Endothelial cell of umbilical vein (primary cell): ENCODE results near the gene MOK. TPM values are rescaled to one million over a fixed set of nuclear protein-coding genes. Genes with fewer than 3 reads are reported as not detected.

ENCODE experiments used
- BruUV-seq: library from RNA; stranded (reverse); fragments of 400-500 nt; replicated peaks from 2 replicates; lab custom pipeline; 2021; lab: Mats Ljungman, UMichigan
- CTCF ChIA-PET: fragments of 300-600, 350-600 bp; sonication (Branson Sonifier 250); formaldehyde crosslinking; loops from one replicate; lab custom pipeline; 2021; ENCODE audit warnings: antibody characterized with exemption, inconsistent platforms; lab: Charles Lee
- POLR2A ChIA-PET: fragments of 300-600, 350-600 bp; sonication (Branson Sonifier 250); formaldehyde crosslinking; loops from one replicate; lab custom pipeline; 2021; ENCODE audit warnings: antibody characterized with exemption, inconsistent platforms; lab: Charles Lee
- DNase-seq: peaks from one replicate; pipeline ENCODE4 v3.0.0-alpha.2; 2011; ENCODE audit warnings: low read depth, low spot score
- FAIRE-seq: peaks from 2 replicates; lab custom pipeline; 2011; peaks lifted over from hg19 to GRCh38; lab: Jason Lieb, UNC
- H2AFZ ChIP-seq: 2 replicates; pipeline ENCODE4 v1.6.0; 2012; ENCODE audit warnings: low read depth, low read length, control low read depth, inconsistent platforms
- H3K27ac ChIP-seq: 2 replicates; pipeline ENCODE4 v1.5.1; 2011; ENCODE audit warnings: low read depth, mild to moderate bottlenecking, control low read depth, low read length, moderate library complexity; ENCODE audit not compliant: insufficient read depth
- H3K27me3 ChIP-seq, 2 experiments: 2 replicates each; pipeline versions ENCODE4 v1.6.0 to v1.6.1; 2011; ENCODE audit warnings: low read length in 2 of 2, mixed read lengths in 1 of 2; ENCODE audit not compliant: control insufficient read depth in 2 of 2, insufficient read depth in 2 of 2
- H3K36me3 ChIP-seq, 2 experiments: 2 replicates in 1 of 2; 3 replicates in 1 of 2; pipeline ENCODE4 v1.5.1; 2011; ENCODE audit warnings: low read length in 2 of 2, mild to moderate bottlenecking in 1 of 2, moderate library complexity in 1 of 2; ENCODE audit not compliant: control insufficient read depth in 2 of 2, insufficient read depth in 2 of 2; ENCODE audit errors: extremely low read depth in 1 of 2
- H3K4me1 ChIP-seq: 3 replicates; pipeline ENCODE4 v1.5.1; 2011; ENCODE audit warnings: mild to moderate bottlenecking, low read length; ENCODE audit not compliant: control insufficient read depth, insufficient read depth; ENCODE audit errors: extremely low read depth
- H3K4me2 ChIP-seq: 2 replicates; pipeline ENCODE4 v1.6.1; 2011; ENCODE audit warnings: low read length, control low read depth, mixed read lengths; ENCODE audit not compliant: insufficient read depth
- H3K4me3 ChIP-seq, 3 experiments: fragments of 200-600 bp in 1 of 3; sonication (generic), shearing (Covaris generic) in 1 of 3; replicated peaks in 1 of 3; 2 replicates each; pipeline ENCODE4 v1.5.1; 2011 to 2016; ENCODE audit warnings: control low read depth in 3 of 3, low read length in 3 of 3, mild to moderate bottlenecking in 2 of 3, inconsistent platforms in 1 of 3, low read depth in 1 of 3, moderate library complexity in 1 of 3; ENCODE audit not compliant: insufficient read depth in 1 of 3
- H3K79me2 ChIP-seq: 2 replicates; pipeline ENCODE4 v1.6.0; 2012; ENCODE audit warnings: low read length, inconsistent platforms; ENCODE audit not compliant: control insufficient read depth, insufficient read depth
- H3K9ac ChIP-seq: replicated peaks from 2 replicates; pipeline ENCODE3; 2011; ENCODE audit warnings: low read length, control low read depth; ENCODE audit not compliant: insufficient read depth; ENCODE audit errors: extremely low read depth
- H3K9me1 ChIP-seq: replicated peaks from 3 replicates; pipeline ENCODE4 v1.6.0; 2011; ENCODE audit warnings: mild to moderate bottlenecking, low read length; ENCODE audit not compliant: control insufficient read depth, insufficient read depth; ENCODE audit errors: extremely low read depth
- H3K9me3 ChIP-seq: replicated peaks from 2 replicates; pipeline ENCODE4 v1.5.1; 2012; ENCODE audit warnings: low read length, inconsistent platforms; ENCODE audit not compliant: control insufficient read depth, insufficient read depth
- H4K20me1 ChIP-seq: replicated peaks from 2 replicates; pipeline ENCODE3; 2011; ENCODE audit warnings: mild to moderate bottlenecking, low read length; ENCODE audit not compliant: control insufficient read depth, insufficient read depth; ENCODE audit errors: extremely low read depth
- CTCF ChIP-seq, 2 donors: IDR thresholded peaks; 1 replicate in 1 of 2; 2 replicates in 1 of 2; pipeline ENCODE4 v1.5.1; 2011; ENCODE audit warnings: low read length in 2 of 2, mild to moderate bottlenecking in 2 of 2, moderate library complexity in 2 of 2, control low read depth in 1 of 2, inconsistent platforms in 1 of 2, low read depth in 1 of 2; ENCODE audit not compliant: insufficient read depth in 1 of 2; ENCODE audit errors: extremely low read depth in 1 of 2
- EZH2 ChIP-seq: IDR thresholded peaks from 2 replicates; pipeline ENCODE4 v1.6.1; 2012; ENCODE audit warnings: borderline replicate concordance, low read depth, mild to moderate bottlenecking, moderate library complexity, low read length, inconsistent platforms; ENCODE audit not compliant: severe bottlenecking
- FOS ChIP-seq: IDR thresholded peaks from 2 replicates; pipeline ENCODE4 v1.6.1; 2011; ENCODE audit warnings: mild to moderate bottlenecking, low read length, moderate library complexity, borderline replicate concordance; ENCODE audit not compliant: insufficient read depth
- GATA2 ChIP-seq: IDR thresholded peaks from 2 replicates; pipeline ENCODE4 v1.7.0; 2011; ENCODE audit warnings: low read depth, mild to moderate bottlenecking, moderate library complexity, mixed read lengths, low read length; ENCODE audit not compliant: insufficient read length, insufficient read depth
- JUN ChIP-seq: IDR thresholded peaks from 2 replicates; pipeline ENCODE4 v1.6.1; 2011; ENCODE audit warnings: borderline replicate concordance, low read depth; ENCODE audit not compliant: insufficient read length, insufficient read depth
- MAX ChIP-seq: IDR thresholded peaks from 2 replicates; pipeline ENCODE4 v1.6.1; 2011; ENCODE audit not compliant: insufficient read depth, insufficient read length
- MYC ChIP-seq: IDR thresholded peaks from one replicate; pipeline ENCODE4 v1.6.1; 2011; ENCODE audit warnings: mild to moderate bottlenecking, low read depth, low read length
- POLR2A ChIP-seq: IDR thresholded peaks from 2 replicates; pipeline ENCODE4 v1.6.1; 2012; ENCODE audit warnings: low read depth, mild to moderate bottlenecking, control low read depth, low read length
- POLR2AphosphoS5 ChIP-seq: IDR thresholded peaks from 2 replicates; pipeline ENCODE4 v1.6.1; 2012; ENCODE audit warnings: low read depth, mild to moderate bottlenecking, control low read depth, low read length, moderate library complexity; ENCODE audit not compliant: insufficient read depth
- dilution Hi-C: fragments of 300-500 bp; cut with MboI; formaldehyde crosslinking; loops from one replicate; pipeline ENCODE4 v1.15.0; 2019; ENCODE audit warnings: low sequenced_read_pairs; ENCODE audit not compliant: extremely low pct_ligation_motif_present
- intact Hi-C: fragments of 100-400 bp; cut with micrococcal nuclease; formaldehyde crosslinking; loops from one replicate; pipeline ENCODE4 v1.10.0; 2022
- polyA plus RNA-seq, 4 experiments: library from polyadenylated mRNA; depleted of rRNA in 3 of 4; stranded (reverse) in 3 of 4; unstranded in 1 of 4; fragments of >200 nt; gene quantifications; 2 replicates each; pipeline versions ENCODE4 v1.2.1 to v1.2.3, GENCODE V29; 2011 to 2012; ENCODE audit warnings: missing spikeins in 1 of 4
- total RNA-seq: library from RNA; stranded (reverse); gene quantifications from 2 replicates; pipeline ENCODE4 v1.2.3, GENCODE V29; 2021

The MOK gene
- total and polyA plus RNA-seq, 2 donors (not counting 3 experiments of a cell fraction or from before 2014, with no cell fraction given) = 6.1 to 8.6 TPM

GRCh38 chr14:102278631-102278935 lies 26.4 kb downstream of the MOK start:
- H3K27ac ChIP-seq = no peak overlapping the region
- TF ChIP-seq POLR2AphosphoS5 = no peak
- no peak for TF ChIP-seq JUN
- TF ChIP-seq CTCF (IDR thresholded peaks at IDR 0.05; ENCODE audit: extremely low read depth in 1 of 2, insufficient read depth in 1 of 2, low read depth in 1 of 2, low read length in 2 of 2) = no peak
- TF ChIP-seq FOS = no peak
- TF ChIP-seq EZH2 = no peak
- no peak for TF ChIP-seq MYC
- no peak for TF ChIP-seq POLR2A
- no peak for TF ChIP-seq GATA2
- no peak for TF ChIP-seq MAX
- CTCF ChIA-PET = no interaction called here

More at GRCh38 chr14:102278631-102278935, 26.4 kb downstream of the MOK start:
- no peak overlapping the region for H2AFZ ChIP-seq
- no peak for FAIRE-seq
- H3K9ac ChIP-seq = no peak overlapping the region
- intact Hi-C loops (no loop called here), dilution Hi-C loops (no loop called here)
- BruUV-seq = no TSS peak
- no peaks in the 10 kb centered on the region for H3K79me2 ChIP-seq
- H3K9me3 ChIP-seq = no peaks in the 10 kb centered on the region
- H3K4me1 ChIP-seq = no peaks in the 10 kb centered on the region
- no peak for DNase-seq
- H3K4me2 ChIP-seq = no peak overlapping the region
- no peaks in the 10 kb centered on the region for H4K20me1 ChIP-seq
- H3K27me3 ChIP-seq = no peaks in the 10 kb centered on the region
- H3K4me3 ChIP-seq = no peak overlapping the region
- no peaks in the 10 kb centered on the region for H3K9me1 ChIP-seq
- H3K36me3 ChIP-seq = no peaks in the 10 kb centered on the region
- POLR2A ChIA-PET = no interaction called here
